ENCODE data around the gene ERICH3.
"Not testable (repeated sequence)": the region's sequence is repeated elsewhere in the genome, so short reads cannot be mapped to it uniquely, and the experiment has no call there.

ERICH3 gene

DNA sequence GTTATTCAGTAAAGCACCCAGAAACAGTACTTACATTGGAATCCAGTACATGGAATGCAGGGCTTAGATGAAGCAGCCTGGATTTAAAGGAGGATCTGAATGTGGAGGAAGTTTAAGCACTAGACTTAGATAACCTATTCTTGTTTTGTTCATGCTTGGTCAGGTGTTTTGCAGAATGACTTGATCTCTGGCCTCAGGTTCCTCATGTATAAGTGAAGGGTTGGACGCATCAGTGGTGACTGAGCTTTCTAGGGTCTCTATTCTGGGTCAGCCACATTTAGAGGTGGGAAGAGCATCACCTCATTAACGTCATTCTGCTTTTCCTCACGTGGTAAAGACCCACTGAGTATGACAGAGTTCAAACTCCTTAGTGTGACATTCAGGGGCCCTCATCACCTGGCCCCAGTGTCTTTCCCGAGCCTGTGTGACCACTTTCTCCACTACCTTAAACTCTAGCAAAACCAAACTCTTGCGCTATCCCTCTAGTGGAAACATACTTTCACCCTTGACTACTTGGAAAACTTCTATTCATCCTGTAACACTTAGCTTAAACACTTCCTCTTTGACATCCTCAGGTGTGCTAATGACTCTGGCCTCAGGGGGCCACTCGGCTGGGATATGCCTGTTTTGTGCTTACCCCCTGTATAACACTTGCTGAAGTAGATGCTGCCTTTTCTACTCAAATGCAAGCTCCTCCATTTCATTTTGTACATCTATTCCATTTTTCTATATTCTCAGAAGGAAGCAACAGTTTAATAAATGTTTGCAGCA, 871 bp upstream of the ERICH3 start:
- no peak for DNase-seq

GRCh38 chr1:74670866-74671265, 2.7 kb downstream of the ERICH3 start:
- DNase-seq = not testable (repeated sequence)

GRCh38 chr1:74654708-74655107, 18.9 kb downstream of the ERICH3 start:
- DNase-seq = no peak

- DNase-seq = peak; percentile 17
Observed at GRCh38 chr1:74652711-74653139, 20.9 kb downstream of the ERICH3 start.

GRCh38 chr1:74650561-74650960, 23.0 kb downstream of the ERICH3 start:
- DNase-seq = no peak

GRCh38 chr1:74641876-74642275, 31.7 kb downstream of the ERICH3 start:
- DNase-seq = no peak

GRCh38 chr1:74641161-74641560, 32.4 kb downstream of the ERICH3 start:
- DNase-seq = no peak

- DNase-seq = no peak
Observed at GRCh38 chr1:74637296-74637695, 36.3 kb downstream of the ERICH3 start.

DNA sequence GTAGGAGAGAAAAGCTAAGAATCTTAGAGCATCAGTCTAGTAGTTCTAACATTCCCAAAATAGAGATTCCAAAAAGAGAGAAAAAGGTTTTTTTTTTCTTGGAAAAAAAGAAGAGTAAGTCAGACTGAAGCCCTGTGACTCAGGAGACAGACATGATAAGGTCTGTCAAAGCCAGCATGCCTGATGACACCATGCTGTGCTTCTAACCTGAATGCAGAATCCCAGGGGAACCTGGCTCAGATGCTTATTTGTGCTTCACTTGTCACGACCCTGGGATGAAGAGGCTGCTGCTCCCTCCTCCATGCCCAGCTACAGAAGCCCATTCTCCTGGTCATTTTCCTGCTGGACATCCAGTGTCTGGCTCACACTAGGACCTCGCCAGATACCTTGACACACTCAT, 44.3 kb downstream of the ERICH3 start:
- no peak for DNase-seq

GRCh38 chr1:74623716-74624115, 49.9 kb downstream of the ERICH3 start:
- no peak for DNase-seq

DNA sequence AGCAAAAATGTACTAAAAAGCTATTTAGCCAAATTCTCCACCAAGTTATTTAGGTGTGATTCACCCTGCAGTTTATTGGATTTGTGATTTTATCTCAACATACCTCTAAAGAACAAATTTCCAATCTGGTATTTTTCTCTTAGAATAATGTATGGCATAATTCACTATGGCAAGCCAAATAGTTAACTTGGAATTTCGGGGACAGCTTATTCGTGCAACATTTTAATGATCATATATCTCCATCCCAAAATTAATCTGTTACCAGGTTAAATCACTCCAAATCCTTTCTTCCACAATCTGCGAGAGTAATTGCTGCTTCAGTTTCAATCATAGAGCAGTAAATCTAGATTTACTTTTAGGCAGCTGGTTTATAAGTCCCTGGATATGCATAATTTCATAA, 53.4 kb downstream of the ERICH3 start:
- no peak for DNase-seq

DNA sequence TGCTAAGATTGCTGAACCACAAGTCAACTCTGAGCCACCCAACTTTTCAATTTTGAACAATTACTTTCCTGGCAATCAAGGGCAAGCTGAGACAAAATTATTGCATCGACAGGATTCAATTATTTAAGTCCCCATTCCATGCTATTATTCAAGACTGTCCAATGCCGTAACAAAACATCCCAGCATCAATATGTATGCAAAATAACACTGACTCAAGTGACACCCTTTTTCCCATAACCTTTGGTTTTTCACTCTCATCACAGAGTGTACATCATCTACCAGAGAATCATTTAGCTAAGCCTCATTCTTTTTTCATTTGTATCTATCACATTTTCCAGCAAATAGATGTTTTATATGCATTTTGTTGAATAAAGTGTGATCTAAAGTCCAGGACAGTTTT, 54.6 kb downstream of the ERICH3 start:
- no peak for DNase-seq

GRCh38 chr1:74613894-74614293, 59.7 kb downstream of the ERICH3 start:
- DNase-seq = no peak

GRCh38 chr1:74611887-74612286, 61.7 kb downstream of the ERICH3 start:
- no peak for DNase-seq

GRCh38 chr1:74610961-74611360, 62.6 kb downstream of the ERICH3 start:
- DNase-seq = no peak

GRCh38 chr1:74609810-74610371, 63.7 kb downstream of the ERICH3 start:
- no peak for DNase-seq

GRCh38 chr1:74596717-74597116, 76.9 kb downstream of the ERICH3 start:
- no peak for DNase-seq

DNA sequence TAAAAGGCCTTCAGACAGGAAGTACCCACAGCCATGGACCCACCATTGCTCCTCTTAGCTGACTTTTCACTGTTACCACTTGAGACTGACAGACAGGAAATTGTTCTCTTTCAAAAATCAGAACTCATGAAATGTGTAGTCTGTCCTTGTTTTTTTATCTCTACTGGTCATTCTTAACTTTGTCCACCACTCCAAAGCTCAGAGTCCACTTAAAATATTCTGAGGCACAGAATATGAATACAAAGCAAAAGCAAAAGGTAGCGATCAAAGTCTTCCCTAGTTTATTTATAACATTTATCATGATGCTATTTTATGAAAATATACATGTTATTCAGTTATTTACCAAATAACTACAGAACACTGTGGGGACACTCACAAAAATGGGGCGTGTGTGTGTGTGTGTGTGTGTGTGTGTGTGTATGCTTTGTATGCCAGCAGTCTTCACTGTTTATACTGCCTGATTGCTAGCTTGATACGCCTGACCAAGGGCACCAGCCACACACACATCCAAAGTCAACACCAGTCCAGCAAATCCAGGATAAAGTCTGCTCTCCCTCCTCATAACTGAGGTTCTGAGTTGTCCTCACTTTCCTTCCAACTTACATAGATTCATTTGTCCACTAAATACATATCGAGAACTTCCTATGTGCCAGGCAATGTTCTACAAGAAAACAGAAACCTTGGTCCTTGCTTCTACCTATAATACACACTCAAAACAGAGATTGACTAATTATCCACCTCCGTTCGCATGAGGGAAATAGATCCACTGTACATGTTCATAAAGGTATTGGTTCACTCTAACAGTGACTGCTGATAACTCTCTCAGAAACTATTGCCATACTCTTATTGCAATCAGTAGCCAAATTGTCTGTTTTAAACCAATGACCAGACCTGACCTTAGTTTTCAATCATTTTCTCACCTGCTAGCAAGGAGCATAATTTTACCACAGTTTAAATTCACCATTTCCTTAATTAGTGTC, 79.4 kb downstream of the ERICH3 start:
- DNase-seq = no peak

- DNase-seq = no peak
Observed at GRCh38 chr1:74592580-74593355, 80.8 kb downstream of the ERICH3 start.

DNA sequence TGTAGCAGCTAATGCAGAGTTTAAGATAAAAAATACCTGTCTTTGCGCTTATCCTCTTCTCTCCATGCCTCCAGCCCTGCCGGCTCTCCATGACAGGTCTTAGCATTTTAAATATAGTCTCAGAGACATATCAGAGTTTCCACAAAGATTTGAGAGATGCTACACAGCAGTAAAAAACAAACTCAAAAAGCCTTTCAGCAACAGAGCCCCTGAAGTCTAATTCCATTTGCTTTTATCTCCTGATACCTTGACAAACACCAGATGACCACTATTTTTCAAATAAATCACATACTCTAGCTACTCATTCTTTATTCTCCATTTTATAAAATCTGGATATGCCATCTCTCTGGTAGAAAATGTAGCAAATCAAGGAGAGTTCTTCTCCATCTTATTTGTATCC, 81.6 kb downstream of the ERICH3 start:
- DNase-seq = no peak

DNA sequence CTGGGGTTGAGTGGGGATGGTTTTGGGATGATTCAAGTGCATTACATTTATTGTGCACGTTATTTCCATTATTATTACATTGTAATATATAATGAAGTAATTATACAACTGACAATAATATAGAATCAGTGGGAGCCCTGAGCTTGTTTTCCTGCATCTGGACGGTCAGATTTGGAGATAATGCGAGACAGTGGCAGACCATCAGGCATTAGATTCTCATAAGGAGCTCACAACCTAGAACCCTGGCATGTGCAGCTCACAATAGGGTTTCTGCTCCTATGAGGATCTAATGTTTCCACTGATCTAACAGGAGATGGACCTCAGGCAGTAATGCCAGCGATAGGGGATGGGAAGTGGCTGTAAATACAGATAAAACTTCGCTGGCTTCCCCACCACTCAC, 83.3 kb downstream of the ERICH3 start:
- no peak for DNase-seq

DNA sequence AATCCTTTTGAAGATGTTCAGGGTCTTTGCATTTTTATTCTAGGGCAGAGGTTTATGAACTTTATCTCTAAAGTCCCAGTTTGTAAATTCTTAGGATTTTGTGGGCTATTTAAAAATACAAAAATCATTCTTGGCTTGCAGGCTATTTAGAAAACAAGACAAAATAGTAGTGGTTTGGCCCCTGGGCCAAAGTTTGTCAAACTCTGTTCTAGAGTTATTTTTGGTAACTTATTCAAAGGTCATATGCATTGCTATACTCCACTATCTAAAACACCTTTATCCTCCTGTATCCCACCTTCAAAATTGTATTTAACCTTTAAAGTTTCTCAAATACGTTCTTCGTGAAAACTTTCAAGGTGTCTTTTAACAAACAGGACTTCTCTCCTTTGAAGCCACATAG, 85.7 kb downstream of the ERICH3 start:
- DNase-seq = no peak
